HCT116 (cell line): ENCODE results near the gene PSMB5. TPM values are rescaled to one million over a fixed set of nuclear protein-coding genes. Genes with fewer than 3 reads are reported as not detected.

Experiments used
- ATAC-seq: fragments of 200-7000 bp; cut with Tn5 transposase; 2 replicates; pipeline ENCODE4 v1.9.1; 2020; ENCODE audit warnings: mild to moderate bottlenecking, moderate library complexity
- BruUV-seq: library from RNA; stranded (reverse); fragments of 400-500 nt; replicated peaks from 2 replicates; lab custom pipeline; 2021; lab: Mats Ljungman, UMichigan
- CTCF ChIA-PET: fragments of 300-600 bp; sonication (Branson Sonifier 250); formaldehyde crosslinking; loops from one replicate; lab custom pipeline; 2021; ENCODE audit warnings: antibody characterized with exemption; lab: Charles Lee
- POLR2A ChIA-PET: fragments of 300-600, 350-600 bp; sonication (Branson Sonifier 250); formaldehyde crosslinking; loops from one replicate; lab custom pipeline; 2021; ENCODE audit warnings: antibody characterized with exemption; lab: Charles Lee
- RAD21 ChIA-PET, 2 experiments: fragments of 300-600 bp; sonication (Branson Sonifier 250); formaldehyde crosslinking; loops; one replicate each; lab custom pipeline; 2023; ENCODE audit warnings: low total read pairs in 2 of 2; ENCODE audit not compliant: uncharacterized antibody in 2 of 2, unreplicated experiment in 2 of 2, low non-redundant PET in 1 of 2; lab: Charles Lee
- DNase-seq: peaks from one replicate; pipeline ENCODE4 v3.0.0-alpha.2; 2010; ENCODE audit warnings: low read depth, low spot score
- H2AFZ ChIP-seq: fragments of 200-600 bp; shearing (Covaris generic), sonication (generic); 2 replicates; pipeline ENCODE4 v1.6.1; 2017; ENCODE audit warnings: low read depth, mixed run types, mixed read lengths, antibody characterized with exemption, low read length; ENCODE audit not compliant: poor library complexity, severe bottlenecking
- H3K27ac ChIP-seq: 2 replicates; pipeline ENCODE4 v1.5.1; 2012; ENCODE audit warnings: low read depth, low read length
- H3K27me3 ChIP-seq: fragments of 200-600 bp; sonication (generic); 2 replicates; pipeline ENCODE4 v1.6.1; 2016; ENCODE audit warnings: mixed run types, low read length, mixed read lengths; ENCODE audit not compliant: insufficient read depth
- H3K36me3 ChIP-seq, 2 experiments: fragments of 200-500 bp in 1 of 2; fragments of 200-600 bp in 1 of 2; sonication (Bioruptor generic) in 1 of 2; sonication (generic) in 1 of 2; 2 replicates each; pipeline versions ENCODE4 v1.5.1 to v1.6.1; 2014 to 2016; ENCODE audit warnings: low read length in 2 of 2, inconsistent platforms in 1 of 2, mixed read lengths in 1 of 2, mixed run types in 1 of 2; ENCODE audit not compliant: insufficient read depth in 2 of 2, control insufficient read depth in 1 of 2
- H3K4me1 ChIP-seq, 2 experiments: fragments of 200-600 bp in 1 of 2; sonication (generic) in 1 of 2; 2 replicates each; pipeline versions ENCODE4 v1.5.1 to v1.6.1; 2012 to 2017; ENCODE audit warnings: low read length in 2 of 2, inconsistent platforms in 1 of 2, mild to moderate bottlenecking in 1 of 2, mixed read lengths in 1 of 2, mixed run types in 1 of 2, moderate library complexity in 1 of 2; ENCODE audit not compliant: insufficient read depth in 2 of 2, control insufficient read depth in 1 of 2
- H3K4me2 ChIP-seq: fragments of 200-600 bp; sonication (generic); 2 replicates; pipeline ENCODE4 v1.6.1; 2017; ENCODE audit warnings: mixed run types, low read length, mixed read lengths
- H3K4me3 ChIP-seq, 2 experiments: fragments of 200-600 bp in 1 of 2; sonication (generic) in 1 of 2; replicated peaks in 1 of 2; 2 replicates each; pipeline ENCODE4 v1.5.1; 2011 to 2016; ENCODE audit warnings: low read length in 2 of 2, control low read depth in 1 of 2, low read depth in 1 of 2, mild to moderate bottlenecking in 1 of 2, mixed read lengths in 1 of 2, mixed run types in 1 of 2
- H3K79me2 ChIP-seq: fragments of 200-600 bp; sonication (generic); 2 replicates; pipeline ENCODE4 v1.6.1; 2017; ENCODE audit warnings: mild to moderate bottlenecking, mixed run types, low read length, moderate library complexity, mixed read lengths; ENCODE audit not compliant: insufficient read depth
- H3K9ac ChIP-seq: fragments of 200-600 bp; sonication (generic); 2 replicates; pipeline ENCODE4 v1.6.1; 2016; ENCODE audit warnings: low read length, mixed read lengths
- H3K9me2 ChIP-seq: fragments of 200-600 bp; sonication (generic), shearing (Covaris generic); 2 replicates; pipeline ENCODE4 v1.6.1; 2017; ENCODE audit warnings: mixed run types, mild to moderate bottlenecking, moderate library complexity; ENCODE audit not compliant: insufficient read depth
- H3K9me3 ChIP-seq, 2 experiments: fragments of 200-500 bp in 1 of 2; fragments of 200-600 bp in 1 of 2; sonication (Bioruptor generic) in 1 of 2; sonication (generic) in 1 of 2; 2 replicates each; pipeline ENCODE4 v1.6.1; 2014 to 2017; ENCODE audit warnings: low read length in 2 of 2, mixed read lengths in 2 of 2, inconsistent platforms in 1 of 2, low read depth in 1 of 2, mild to moderate bottlenecking in 1 of 2, mixed run types in 1 of 2, moderate library complexity in 1 of 2; ENCODE audit not compliant: control insufficient read depth in 1 of 2, insufficient read depth in 1 of 2
- H4K20me1 ChIP-seq: fragments of 200-600 bp; sonication (generic), shearing (Covaris generic); 2 replicates; pipeline ENCODE4 v1.6.1; 2017; ENCODE audit warnings: mixed run types, mild to moderate bottlenecking, moderate library complexity; ENCODE audit not compliant: insufficient read depth
- EZH2phosphoT487 ChIP-seq: fragments of 200-600 bp; IDR thresholded peaks from 2 replicates; pipeline ENCODE4 v1.6.1; 2018; ENCODE audit warnings: antibody characterized with exemption, borderline replicate concordance
- FOSL1 ChIP-seq: IDR thresholded peaks from 2 replicates; pipeline ENCODE4 v1.6.1; 2012; ENCODE audit warnings: low read depth
- intact Hi-C: fragments of 100-400 bp; cut with micrococcal nuclease; formaldehyde crosslinking; loops from 2 replicates; pipeline ENCODE4 v1.10.0; 2022
- total RNA-seq: library from RNA; stranded (reverse); gene quantifications from one replicate; pipeline ENCODE4 v1.2.1, GENCODE V29; 2021; ENCODE audit not compliant: unreplicated experiment

PSMB5 gene
- total RNA-seq, 1 experiment from 2014 or later: 212 TPM

- intact Hi-C loops: no loop called here
- CTCF ChIA-PET: interaction anchor here (1.0 to 2.6 kb wide), 7 partner anchors 9 to 418 kb away, joined by 3 to 22 read pairs (median 5); partner anchors contain the start of gene PRMT5
- peak; percentile 1; the same call in 1 of the 2 replicates for ATAC-seq
Measured at GRCh38 chr14:22977434-22977683, 57.3 kb downstream of the PSMB5 start.

DNA sequence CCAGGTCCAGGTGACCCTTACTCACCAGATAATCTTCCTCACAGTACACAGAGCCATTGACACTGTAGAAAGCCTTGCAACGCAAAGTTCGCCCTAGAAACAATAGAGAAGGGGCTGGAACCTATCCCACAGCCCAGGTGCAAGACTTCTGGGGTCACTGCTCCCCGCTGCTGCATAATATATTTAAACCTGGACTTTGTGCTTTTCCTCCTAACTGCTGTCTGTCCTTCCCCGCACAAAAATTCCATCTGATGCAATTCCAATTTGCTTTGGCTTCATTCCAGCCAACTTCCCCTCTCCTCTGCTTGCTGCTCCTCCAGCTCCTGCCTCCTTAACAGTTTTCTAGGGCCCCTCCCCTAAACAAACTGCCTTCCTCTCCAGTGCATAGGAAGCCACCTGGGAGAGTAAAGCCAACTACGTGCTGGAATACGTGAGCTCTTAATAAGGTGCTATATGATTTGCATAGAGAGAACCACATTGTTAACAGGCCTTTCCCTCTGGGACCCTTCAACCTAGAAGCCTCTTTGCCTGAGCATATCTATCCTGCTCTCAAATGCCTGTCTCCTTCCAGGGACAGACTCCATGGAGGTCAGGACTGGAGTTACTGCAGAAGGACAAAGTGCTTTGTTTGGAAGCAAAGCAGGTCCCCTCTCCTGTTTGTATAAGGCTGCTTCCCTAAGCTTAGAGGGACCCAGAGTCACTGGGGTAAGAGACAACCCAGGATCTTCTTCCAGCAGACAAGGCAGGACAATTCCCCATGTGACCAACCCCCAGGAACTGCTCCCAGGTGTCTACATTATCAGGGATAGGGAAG lies 57.9 kb downstream of the PSMB5 start:
- POLR2A ChIA-PET: interaction anchor here (0.9 to 2.1 kb wide), 3 partner anchors 10 to 81 kb away, joined by 3 to 12 read pairs (median 3); no protein-coding TSS in a partner anchor
- intact Hi-C loops: no loop called here
- Histone ChIP-seq H3K9me3 (no peaks in the 10 kb centered on the region), H3K27ac (peak overlapping the region; percentile 82), H3K9ac (peak overlapping the region; percentile 90), H3K4me2 (peak overlapping the region; percentile 97), H3K4me1 (peaks cover 57 to 58% of the 10 kb centered on the region in 2 experiments), H3K27me3 (no peaks in the 10 kb centered on the region), H3K79me2 (peaks cover 47% of the 10 kb centered on the region), H2AFZ (no peak overlapping the region), H3K36me3 (peaks cover 2 to 35% of the 10 kb centered on the region in 2 experiments; a peak in 2 of 4 replicates), H4K20me1 (no peaks in the 10 kb centered on the region), H3K4me3 (peak overlapping the region in 1 of 2 experiments; percentile 38; a peak in 2 of 4 replicates), H3K9me2 (no peaks in the 10 kb centered on the region)
- DNase-seq (no peak), ATAC-seq (no peak)
- RAD21 ChIA-PET: interaction anchor here (1.0 to 1.1 kb wide), 2 partner anchors 10 to 47 kb away, joined by 3 to 4 read pairs; no protein-coding TSS in a partner anchor
- CTCF ChIA-PET: interaction anchor here (1.1 to 2.6 kb wide), 7 partner anchors 10 to 417 kb away, joined by 3 to 22 read pairs (median 6); partner anchors contain the start of gene HAUS4
- TF ChIP-seq FOSL1: no peak
- no TSS peak for BruUV-seq

More at GRCh38 chr14:22977434-22977683, 57.3 kb downstream of the PSMB5 start:
- H3K9me3 ChIP-seq: no peaks in the 10 kb centered on the region
- no peak for TF ChIP-seq EZH2phosphoT487
- peak overlapping the region; percentile 97 for H3K4me2 ChIP-seq
- RAD21 ChIA-PET: interaction anchor here in 1 of 2 experiments (1.1 kb wide), 1 partner anchor 47 kb away, joined by 4 read pairs; no protein-coding TSS in a partner anchor
- no peak for DNase-seq
- peaks cover 2 to 31% of the 10 kb centered on the region in 2 experiments; a peak in 2 of 4 replicates for H3K36me3 ChIP-seq
- H3K4me3 ChIP-seq: peak overlapping the region in 1 of 2 experiments; percentile 38; a peak in 2 of 4 replicates
- peaks cover 52% of the 10 kb centered on the region for H3K79me2 ChIP-seq
- POLR2A ChIA-PET: interaction anchor here (0.9 to 2.1 kb wide), 3 partner anchors 9 to 81 kb away, joined by 3 to 12 read pairs (median 3); no protein-coding TSS in a partner anchor
- H4K20me1 ChIP-seq: no peaks in the 10 kb centered on the region
- H3K27me3 ChIP-seq: no peaks in the 10 kb centered on the region
- no peaks in the 10 kb centered on the region for H3K9me2 ChIP-seq
- peak overlapping the region; percentile 82 for H3K27ac ChIP-seq
- no TSS peak for BruUV-seq
- H3K4me1 ChIP-seq: peaks cover 57 to 58% of the 10 kb centered on the region in 2 experiments
- H3K9ac ChIP-seq: peak overlapping the region; percentile 90
- no peak overlapping the region for H2AFZ ChIP-seq

Other genes starting within 250 kb of the PSMB5 start
- gene SLC7A7, start 219.5 kb downstream of the PSMB5 start, total RNA-seq: 0.27 TPM
- gene MRPL52, start 205.0 kb downstream of the PSMB5 start, total RNA-seq: 134 TPM
- 17.8 TPM for gene MMP14, start 198.3 kb downstream of the PSMB5 start, total RNA-seq
- 42.7 TPM for gene LRP10, start 163.2 kb downstream of the PSMB5 start, total RNA-seq
- gene REM2, start 151.7 kb downstream of the PSMB5 start, total RNA-seq: 0.47 TPM
- gene RBM23, start 115.8 kb downstream of the PSMB5 start, total RNA-seq: 67.2 TPM
- 186 TPM for gene PRMT5, start 105.5 kb downstream of the PSMB5 start, total RNA-seq
- 48.7 TPM for gene HAUS4, start 77.8 kb downstream of the PSMB5 start, total RNA-seq
- gene AJUBA, start 52.3 kb downstream of the PSMB5 start, total RNA-seq: 39.7 TPM
- 13.7 TPM for gene C14orf93, start 24.8 kb downstream of the PSMB5 start, total RNA-seq
- gene PSMB11, start 7.3 kb upstream of the PSMB5 start, total RNA-seq: not detected
- gene CDH24, start 22.6 kb upstream of the PSMB5 start, total RNA-seq: 19.3 TPM
- gene ACIN1, start 60.2 kb upstream of the PSMB5 start, total RNA-seq: 179 TPM
- 46.8 TPM for gene C14orf119, start 60.6 kb upstream of the PSMB5 start, total RNA-seq
- not detected for gene CIROP, start 70.1 kb upstream of the PSMB5 start, total RNA-seq
- gene CEBPE, start 84.4 kb upstream of the PSMB5 start, total RNA-seq: not detected
- gene SLC7A8, start 148.8 kb upstream of the PSMB5 start, total RNA-seq: 5.3 TPM
- not detected for gene RNF212B, start 203.0 kb upstream of the PSMB5 start, total RNA-seq